Naive thymus-derived CD4-positive, alpha-beta T cell (primary cell): Measurements from ENCODE around the gene B3GALT5. TPM values are rescaled to one million over a fixed set of nuclear protein-coding genes. Genes with fewer than 3 reads are reported as not detected.
"Not testable (repeated sequence)": the region's sequence is repeated elsewhere in the genome, so short reads cannot be mapped to it uniquely, and the experiment has no call there.

Experiments
- ATAC-seq: fragments of 150-1000 bp; cut with Tn5 transposase; 2 replicates; pipeline ENCODE4 v1.10.0; 2021; ENCODE audit warnings: mild to moderate bottlenecking, moderate library complexity
- CTCF ChIA-PET: fragments of 350-600 bp; sonication (Branson Sonifier 250); formaldehyde crosslinking; loops from one replicate; lab custom pipeline; 2021; ENCODE audit warnings: antibody characterized with exemption; lab: Charles Lee
- POLR2A ChIA-PET: fragments of 350-600 bp; sonication (Branson Sonifier 250); formaldehyde crosslinking; loops from one replicate; lab custom pipeline; 2021; ENCODE audit warnings: antibody characterized with exemption, inconsistent platforms; lab: Charles Lee
- DNase-seq, 9 donors: peaks; one replicate each; pipeline versions ENCODE4 v3.0.0 to v3.0.0-alpha.2; 2020 to 2022; ENCODE audit warnings: mixed read lengths in 1 of 9
- H3K27ac ChIP-seq: one replicate; pipeline ENCODE4 v1.7.0; 2013; ENCODE audit warnings: mild to moderate bottlenecking, low read depth, low read length, moderate library complexity
- H3K27me3 ChIP-seq, 2 donors: one replicate each; pipeline ENCODE4 v1.7.0; 2013; ENCODE audit warnings: low read length in 2 of 2, mild to moderate bottlenecking in 2 of 2, moderate library complexity in 2 of 2; ENCODE audit not compliant: control insufficient read depth in 2 of 2, insufficient read depth in 2 of 2
- H3K36me3 ChIP-seq, 3 experiments: 1 replicate in 2 of 3; 2 replicates in 1 of 3; pipeline ENCODE4 v1.7.0; 2013; ENCODE audit warnings: low read length in 3 of 3, mild to moderate bottlenecking in 3 of 3, moderate library complexity in 1 of 3; ENCODE audit not compliant: insufficient read depth in 3 of 3, control insufficient read depth in 2 of 3
- H3K4me1 ChIP-seq, 2 donors: one replicate each; pipeline ENCODE4 v1.7.0; 2013; ENCODE audit warnings: low read length in 2 of 2, mild to moderate bottlenecking in 2 of 2, moderate library complexity in 1 of 2; ENCODE audit not compliant: control insufficient read depth in 2 of 2, insufficient read depth in 2 of 2
- H3K4me3 ChIP-seq: 2 replicates; pipeline ENCODE4 v1.7.0; 2013; ENCODE audit warnings: mild to moderate bottlenecking, low read length
- H3K9me3 ChIP-seq, 3 experiments: 1 replicate in 2 of 3; 2 replicates in 1 of 3; pipeline ENCODE4 v1.7.0; 2013; ENCODE audit warnings: low read length in 3 of 3; ENCODE audit not compliant: control insufficient read depth in 2 of 3
- H3K27ac Mint-ChIP-seq, 9 donors: one replicate each; pipeline ENCODE4 v1.8.0; 2020 to 2022; ENCODE audit warnings: mixed read lengths in 9 of 9, mild to moderate bottlenecking in 8 of 9, moderate library complexity in 5 of 9, inconsistent platforms in 2 of 9
- H3K27me3 Mint-ChIP-seq, 5 donors: one replicate each; pipeline ENCODE4 v1.8.0; 2021 to 2022; ENCODE audit warnings: mixed read lengths in 5 of 5, mild to moderate bottlenecking in 1 of 5
- H3K36me3 Mint-ChIP-seq, 5 donors: one replicate each; pipeline ENCODE4 v1.8.0; 2020 to 2022; ENCODE audit warnings: mixed read lengths in 5 of 5, mild to moderate bottlenecking in 3 of 5, inconsistent platforms in 1 of 5
- H3K4me1 Mint-ChIP-seq, 7 donors: one replicate each; pipeline ENCODE4 v1.8.0; 2020 to 2022; ENCODE audit warnings: mixed read lengths in 7 of 7, mild to moderate bottlenecking in 3 of 7, inconsistent platforms in 1 of 7
- H3K4me3 Mint-ChIP-seq, 10 donors: one replicate each; pipeline ENCODE4 v1.8.0; 2020 to 2022; ENCODE audit warnings: mild to moderate bottlenecking in 10 of 10, mixed read lengths in 10 of 10, moderate library complexity in 6 of 10, inconsistent platforms in 2 of 10
- H3K9me3 Mint-ChIP-seq, 11 donors: one replicate each; pipeline ENCODE4 v1.8.0; 2020 to 2022; ENCODE audit warnings: mixed read lengths in 11 of 11, mild to moderate bottlenecking in 4 of 11, inconsistent platforms in 1 of 11, moderate library complexity in 1 of 11
- intact Hi-C, 2 donors: fragments of 100-400 bp; cut with micrococcal nuclease; formaldehyde crosslinking; loops; one replicate each; pipeline ENCODE4 v1.15.1; 2023
- polyA plus RNA-seq, 2 donors: library from polyadenylated mRNA; unstranded; fragments of 300-500 nt; fragmentation: Illumina TruSeq; gene quantifications; one replicate each; pipeline ENCODE4 v1.2.3, GENCODE V29; 2021
- total RNA-seq, 6 experiments: library from RNA in 5 of 6; stranded (reverse) in 5 of 6; gene quantifications; 1 replicate in 5 of 6; 2 replicates in 1 of 6; pipeline ENCODE4 v1.2.3 and lab custom pipeline; 2021 to 2026

The B3GALT5 gene
- total and polyA plus RNA-seq, 7 experiments from 2014 or later: not detected

GRCh38 chr21:39685236-39685635 is 72.5 kb downstream of the B3GALT5 start:
- H3K27me3 Mint-ChIP-seq: peaks cover 0 to 10% (median 0%) of the 10 kb centered on the region in 5 donors
- no peak overlapping the region for H3K27ac Mint-ChIP-seq
- intact Hi-C loops: no loop called here
- no peaks in the 10 kb centered on the region for H3K4me1 Mint-ChIP-seq
- H3K9me3 Mint-ChIP-seq: peaks cover 0 to 24% (median 2%) of the 10 kb centered on the region in 11 donors
- H3K36me3 ChIP-seq: no peaks in the 10 kb centered on the region
- CTCF ChIA-PET: no interaction called here
- H3K27me3 ChIP-seq: no peaks in the 10 kb centered on the region
- no peaks in the 10 kb centered on the region for H3K36me3 Mint-ChIP-seq
- ATAC-seq (no peak), DNase-seq (no peak)
- no peak overlapping the region for H3K27ac ChIP-seq
- H3K4me3 Mint-ChIP-seq: no peak overlapping the region
- no peaks in the 10 kb centered on the region for H3K4me1 ChIP-seq
- H3K9me3 ChIP-seq: no peaks in the 10 kb centered on the region
- POLR2A ChIA-PET: no interaction called here
- H3K4me3 ChIP-seq: no peak overlapping the region

GRCh38 chr21:39685991-39686390 is 73.3 kb downstream of the B3GALT5 start:
- Mint-ChIP-seq H3K4me1 (no peaks in the 10 kb centered on the region), H3K4me3 (no peak overlapping the region), H3K27me3 (peaks cover 0 to 10% (median 0%) of the 10 kb centered on the region in 5 donors), H3K27ac (no peak overlapping the region), H3K9me3 (peaks cover 0 to 24% (median 2%) of the 10 kb centered on the region in 11 donors), H3K36me3 (no peaks in the 10 kb centered on the region)
- Histone ChIP-seq H3K36me3 (no peaks in the 10 kb centered on the region), H3K4me3 (no peak overlapping the region), H3K9me3 (no peaks in the 10 kb centered on the region), H3K27ac (no peak overlapping the region), H3K4me1 (no peaks in the 10 kb centered on the region), H3K27me3 (no peaks in the 10 kb centered on the region)
- POLR2A ChIA-PET: no interaction called here
- CTCF ChIA-PET: no interaction called here
- DNase-seq (no peak), ATAC-seq (no peak)
- intact Hi-C loops: no loop called here

GRCh38 chr21:39686646-39687468 is 74.1 kb downstream of the B3GALT5 start:
- POLR2A ChIA-PET: no interaction called here
- CTCF ChIA-PET: no interaction called here
- H3K9me3 ChIP-seq: no peaks in the 10 kb centered on the region
- no peaks in the 10 kb centered on the region for H3K4me1 Mint-ChIP-seq
- H3K4me3 Mint-ChIP-seq: no peak overlapping the region
- no peaks in the 10 kb centered on the region for H3K36me3 ChIP-seq
- H3K4me1 ChIP-seq: no peaks in the 10 kb centered on the region
- H3K27me3 Mint-ChIP-seq: peaks cover 0 to 10% (median 0%) of the 10 kb centered on the region in 5 donors
- H3K27ac Mint-ChIP-seq: no peak overlapping the region
- H3K27ac ChIP-seq: no peak overlapping the region
- ATAC-seq (no peak), DNase-seq (no peak)
- peaks cover 0 to 20% (median 2%) of the 10 kb centered on the region in 11 donors for H3K9me3 Mint-ChIP-seq
- H3K27me3 ChIP-seq: no peaks in the 10 kb centered on the region
- intact Hi-C loops: no loop called here
- no peaks in the 10 kb centered on the region for H3K36me3 Mint-ChIP-seq
- no peak overlapping the region for H3K4me3 ChIP-seq

GRCh38 chr21:39688010-39688409 is 75.3 kb downstream of the B3GALT5 start:
- intact Hi-C loops: no loop called here
- CTCF ChIA-PET: no interaction called here

GRCh38 chr21:39689860-39690259 is 77.1 kb downstream of the B3GALT5 start:
- intact Hi-C loops: not testable (repeated sequence)

More at GRCh38 chr21:39688010-39688409, 75.3 kb downstream of the B3GALT5 start:
- no peaks in the 10 kb centered on the region for H3K9me3 ChIP-seq
- peaks cover 0 to 5% of the 10 kb centered on the region in 2 donors for H3K27me3 ChIP-seq
- no peaks in the 10 kb centered on the region for H3K36me3 Mint-ChIP-seq
- DNase-seq (no peak), ATAC-seq (no peak)
- no peak overlapping the region for H3K27ac ChIP-seq
- H3K27me3 Mint-ChIP-seq: peaks cover 0 to 10% (median 5%) of the 10 kb centered on the region in 5 donors
- no peak overlapping the region for H3K4me3 Mint-ChIP-seq
- H3K9me3 Mint-ChIP-seq: peaks cover 0 to 19% (median 2%) of the 10 kb centered on the region in 11 donors
- no peak overlapping the region for H3K4me3 ChIP-seq
- H3K4me1 Mint-ChIP-seq: no peaks in the 10 kb centered on the region
- POLR2A ChIA-PET: no interaction called here
- H3K36me3 ChIP-seq: no peaks in the 10 kb centered on the region
- no peaks in the 10 kb centered on the region for H3K4me1 ChIP-seq
- no peak overlapping the region for H3K27ac Mint-ChIP-seq

GRCh38 chr21:39690454-39690853 is 77.7 kb downstream of the B3GALT5 start:
- Histone ChIP-seq H3K9me3 (no peaks in the 10 kb centered on the region), H3K4me3 (no peak overlapping the region), H3K27ac (no peak overlapping the region), H3K4me1 (no peaks in the 10 kb centered on the region), H3K36me3 (no peaks in the 10 kb centered on the region), H3K27me3 (peaks cover 0 to 5% of the 10 kb centered on the region in 2 donors)
- ChIA-PET POLR2A (no interaction called here), CTCF (no interaction called here)
- Mint-ChIP-seq H3K27me3 (peaks cover 0 to 17% (median 8%) of the 10 kb centered on the region in 5 donors), H3K36me3 (no peaks in the 10 kb centered on the region), H3K9me3 (peaks cover 0 to 9% (median 0%) of the 10 kb centered on the region in 11 donors), H3K4me1 (no peaks in the 10 kb centered on the region), H3K4me3 (no peak overlapping the region), H3K27ac (no peak overlapping the region)
- ATAC-seq (no peak), DNase-seq (no peak)
- intact Hi-C loops: no loop called here

More at GRCh38 chr21:39689860-39690259, 77.1 kb downstream of the B3GALT5 start:
- H3K36me3 ChIP-seq, CTCF ChIA-PET, H3K9me3 Mint-ChIP-seq, H3K4me3 ChIP-seq, H3K27me3 ChIP-seq, H3K4me3 Mint-ChIP-seq, H3K4me1 ChIP-seq, DNase-seq, H3K4me1 Mint-ChIP-seq, ATAC-seq, H3K27ac ChIP-seq, H3K36me3 Mint-ChIP-seq, H3K9me3 ChIP-seq, H3K27ac Mint-ChIP-seq, POLR2A ChIA-PET: not testable (repeated sequence)
- peaks cover 0 to 17% (median 8%) of the 10 kb centered on the region in 5 donors for H3K27me3 Mint-ChIP-seq

- Histone ChIP-seq H3K4me1 (no peaks in the 10 kb centered on the region), H3K27me3 (peaks cover 0 to 5% of the 10 kb centered on the region in 2 donors), H3K9me3 (no peaks in the 10 kb centered on the region), H3K27ac (no peak overlapping the region), H3K4me3 (no peak overlapping the region), H3K36me3 (no peaks in the 10 kb centered on the region)
- no peak overlapping the region for H3K27ac Mint-ChIP-seq
- POLR2A ChIA-PET: no interaction called here
- intact Hi-C loops: no loop called here
- ATAC-seq (no peak), DNase-seq (no peak)
- H3K27me3 Mint-ChIP-seq: peaks cover 0 to 18% (median 9%) of the 10 kb centered on the region in 5 donors
- H3K36me3 Mint-ChIP-seq: no peaks in the 10 kb centered on the region
- no peak overlapping the region for H3K4me3 Mint-ChIP-seq
- CTCF ChIA-PET: no interaction called here
- peaks cover 0 to 4% (median 0%) of the 10 kb centered on the region in 11 donors for H3K9me3 Mint-ChIP-seq
- no peaks in the 10 kb centered on the region for H3K4me1 Mint-ChIP-seq
These were observed 82.0 kb downstream of the B3GALT5 start for GRCh38 chr21:39694750-39695149.
